H9 (cell line): Measurements from ENCODE around the gene ATG9B. TPM values are rescaled to one million over a fixed set of nuclear protein-coding genes. Genes with fewer than 3 reads are reported as not detected.

Experiments used
- DNase-seq: peaks from one replicate; pipeline ENCODE4 v3.0.0-alpha.2; 2017
- H2AFZ ChIP-seq: one replicate; pipeline ENCODE4 v1.6.1; 2013; ENCODE audit warnings: mild to moderate bottlenecking, low read length, control low read depth, moderate library complexity
- H2AK5ac ChIP-seq: 2 replicates; pipeline ENCODE4 v1.6.1; 2013; ENCODE audit warnings: low read length, control low read depth, mixed read lengths; ENCODE audit not compliant: insufficient read length
- H2BK120ac ChIP-seq: one replicate; pipeline ENCODE4 v1.6.1; 2013; ENCODE audit warnings: low read depth, mild to moderate bottlenecking, low read length, control low read depth, inconsistent platforms; ENCODE audit not compliant: poor library complexity, severe bottlenecking
- H2BK12ac ChIP-seq: 2 replicates; pipeline ENCODE4 v1.6.1; 2013; ENCODE audit warnings: low read length, control low read depth, mixed read lengths, low read depth; ENCODE audit not compliant: insufficient read length
- H2BK15ac ChIP-seq: 2 replicates; pipeline ENCODE4 v1.6.1; 2013; ENCODE audit warnings: low read depth, low read length, control low read depth
- H2BK20ac ChIP-seq: one replicate; pipeline ENCODE4 v1.6.1; 2013; ENCODE audit warnings: low read depth, mild to moderate bottlenecking, low read length, control low read depth, inconsistent platforms; ENCODE audit not compliant: poor library complexity, severe bottlenecking
- H2BK5ac ChIP-seq: 2 replicates; pipeline ENCODE4 v1.6.1; 2013; ENCODE audit warnings: low read length, control low read depth, mixed read lengths; ENCODE audit not compliant: insufficient read length
- H3K14ac ChIP-seq: 2 replicates; pipeline ENCODE4 v1.6.1; 2013; ENCODE audit warnings: low read length, control low read depth; ENCODE audit not compliant: insufficient read depth
- H3K18ac ChIP-seq: 2 replicates; pipeline ENCODE4 v1.6.1; 2013; ENCODE audit warnings: low read depth, mild to moderate bottlenecking, mixed read lengths, low read length, control low read depth; ENCODE audit not compliant: insufficient read length
- H3K23ac ChIP-seq: 2 replicates; pipeline ENCODE4 v1.6.1; 2013; ENCODE audit warnings: low read length, control low read depth, mixed read lengths, low read depth; ENCODE audit not compliant: insufficient read length
- H3K23me2 ChIP-seq: 2 replicates; pipeline ENCODE4 v1.6.1; 2013; ENCODE audit warnings: low read depth, mild to moderate bottlenecking, mixed read lengths, low read length, control low read depth; ENCODE audit not compliant: insufficient read length, poor library complexity, severe bottlenecking
- H3K27ac ChIP-seq: 2 replicates; pipeline ENCODE4 v1.5.1; 2013; ENCODE audit warnings: low read length, control low read depth, mixed read lengths, low read depth; ENCODE audit not compliant: insufficient read length
- H3K27me3 ChIP-seq: 2 replicates; pipeline ENCODE4 v1.6.1; 2013; ENCODE audit warnings: low read length, control low read depth, inconsistent platforms; ENCODE audit not compliant: insufficient read depth
- H3K4ac ChIP-seq: 2 replicates; pipeline ENCODE4 v1.6.1; 2013; ENCODE audit warnings: low read depth, mild to moderate bottlenecking, control low read depth, inconsistent platforms, low read length, moderate library complexity
- H3K4me1 ChIP-seq: 2 replicates; pipeline ENCODE4 v1.6.1; 2013; ENCODE audit warnings: low read length, control low read depth, inconsistent platforms; ENCODE audit not compliant: insufficient read depth
- H3K4me2 ChIP-seq: 2 replicates; pipeline ENCODE4 v1.6.1; 2013; ENCODE audit warnings: low read length, control low read depth, mixed read lengths; ENCODE audit not compliant: insufficient read length, insufficient read depth
- H3K56ac ChIP-seq: 2 replicates; pipeline ENCODE4 v1.6.1; 2013; ENCODE audit warnings: low read depth, mild to moderate bottlenecking, mixed read lengths, low read length, control low read depth; ENCODE audit not compliant: insufficient read length
- H3K79me1 ChIP-seq: 2 replicates; pipeline ENCODE4 v1.6.1; 2013; ENCODE audit warnings: low read depth, mild to moderate bottlenecking, moderate library complexity, low read length, control low read depth, inconsistent platforms; ENCODE audit not compliant: insufficient read depth, poor library complexity, severe bottlenecking
- H3K79me2 ChIP-seq: 2 replicates; pipeline ENCODE4 v1.6.1; 2013; ENCODE audit warnings: low read length, control low read depth, inconsistent platforms; ENCODE audit not compliant: insufficient read depth
- H3K9ac ChIP-seq: 2 replicates; pipeline ENCODE4 v1.6.1; 2013; ENCODE audit warnings: low read length, control low read depth, mixed read lengths; ENCODE audit not compliant: insufficient read length; ENCODE audit errors: extremely low read depth
- H3K9me3 ChIP-seq: one replicate; pipeline ENCODE4 v1.6.1; 2013; ENCODE audit warnings: low read depth, low read length, inconsistent platforms; ENCODE audit not compliant: control insufficient read depth
- H3T11ph ChIP-seq: one replicate; pipeline ENCODE4 v1.6.1; 2013; ENCODE audit warnings: mild to moderate bottlenecking, low read length, control low read depth, inconsistent platforms
- H4K20me1 ChIP-seq: one replicate; pipeline ENCODE4 v1.6.1; 2013; ENCODE audit not compliant: control insufficient read depth, insufficient read length, insufficient read depth
- H4K5ac ChIP-seq: 2 replicates; pipeline ENCODE4 v1.6.1; 2013; ENCODE audit warnings: low read depth, mild to moderate bottlenecking, mixed read lengths, low read length, control low read depth; ENCODE audit not compliant: insufficient read length
- H4K8ac ChIP-seq: replicated peaks from 2 replicates; pipeline ENCODE4 v1.6.1; 2013; ENCODE audit warnings: low read length, control low read depth, mixed read lengths, low read depth; ENCODE audit not compliant: insufficient read length
- H4K91ac ChIP-seq: 2 replicates; pipeline ENCODE4 v1.6.1; 2013; ENCODE audit warnings: low read depth, mild to moderate bottlenecking, moderate library complexity, mixed read lengths, low read length, control low read depth; ENCODE audit not compliant: insufficient read length
- H3K27ac Mint-ChIP-seq, 3 experiments: 2 replicates in 2 of 3; 3 replicates in 1 of 3; pipeline ENCODE4 v1.8.0; 2020 to 2021; ENCODE audit warnings: mixed read lengths in 3 of 3, mild to moderate bottlenecking in 1 of 3, moderate library complexity in 1 of 3
- H3K27me3 Mint-ChIP-seq: 2 replicates; pipeline ENCODE4 v1.8.0; 2021; ENCODE audit warnings: low read depth, mild to moderate bottlenecking, moderate library complexity, mixed read lengths
- H3K36me3 Mint-ChIP-seq, 3 experiments: 2 replicates in 2 of 3; 3 replicates in 1 of 3; pipeline ENCODE4 v1.8.0; 2020 to 2021; ENCODE audit warnings: low read depth in 3 of 3, mixed read lengths in 3 of 3; ENCODE audit not compliant: insufficient read depth in 1 of 3
- H3K4me1 Mint-ChIP-seq, 2 experiments: 2 replicates each; pipeline ENCODE4 v1.8.0; 2020; ENCODE audit warnings: mixed read lengths in 2 of 2
- H3K4me3 Mint-ChIP-seq, 2 experiments: 2 replicates in 1 of 2; 3 replicates in 1 of 2; pipeline ENCODE4 v1.8.0; 2020 to 2021; ENCODE audit warnings: mild to moderate bottlenecking in 2 of 2, mixed read lengths in 2 of 2, moderate library complexity in 1 of 2
- H3K9me3 Mint-ChIP-seq, 2 experiments: 2 replicates in 1 of 2; 3 replicates in 1 of 2; pipeline ENCODE4 v1.8.0; 2020; ENCODE audit warnings: mild to moderate bottlenecking in 2 of 2, mixed read lengths in 2 of 2, moderate library complexity in 1 of 2
- CTCF ChIP-seq: fragments of 200-600 bp; sonication (generic); conservative IDR thresholded peaks from 3 replicates; pipeline ENCODE4 v1.8.0; 2021; ENCODE audit warnings: antibody characterized with exemption, mild to moderate bottlenecking
- WGBS: extraction: QIAGEN DNeasy Blood & Tissue Kit; methylation state at CpG from one replicate; pipeline ENCODE4 v1.1.7; 2013; ENCODE audit warnings: missing lambda C conversion rate, low lambda C conversion rate, mixed read lengths; ENCODE audit not compliant: insufficient read length; ENCODE audit errors: extremely low coverage; 5-methylcytosine and 5-hydroxymethylcytosine counted together
- total RNA-seq: library from RNA; stranded (reverse); gene quantifications from 2 replicates; pipeline ENCODE4 v1.2.1, GENCODE V29; 2021

ATG9B gene
- total RNA-seq, 1 experiment from 2014 or later = 1.5 TPM

GRCh38 chr7:151018421-151019129 lies 5.7 kb downstream of the ATG9B start:
- Histone ChIP-seq H3K9ac (no peak overlapping the region), H3K4me1 (peaks cover 6% of the 10 kb centered on the region; the same call in 1 of the 2 replicates), H3K23me2 (peaks cover 3% of the 10 kb centered on the region), H3K27me3 (peaks cover 6% of the 10 kb centered on the region; the same call in 1 of the 2 replicates), H3K18ac (peak overlapping the region; percentile 19), H2AFZ (no peak overlapping the region), H3K4ac (no peak overlapping the region), H3K4me2 (peak overlapping the region; percentile 17), H2BK120ac (no peak overlapping the region), H3K79me2 (no peaks in the 10 kb centered on the region), H3T11ph (no peak overlapping the region), H2BK20ac (no peak overlapping the region), H4K91ac (no peak overlapping the region), H3K79me1 (no peaks in the 10 kb centered on the region), H2BK12ac (no peak overlapping the region), H3K27ac (no peak overlapping the region), H2AK5ac (no peak overlapping the region), H4K5ac (no peak overlapping the region), H3K23ac (no peak overlapping the region), H2BK5ac (no peak overlapping the region), H4K8ac (no peak overlapping the region), H2BK15ac (no peak overlapping the region), H3K9me3 (no peaks in the 10 kb centered on the region), H3K14ac (peak overlapping the region; percentile 7; the same call in 1 of the 2 replicates), H3K56ac (no peak overlapping the region), H4K20me1 (no peaks in the 10 kb centered on the region)
- no CpG with 5 or more reads among the region's 82 CpGs for WGBS
- H3K4me1 Mint-ChIP-seq = peaks cover 20 to 47% of the 10 kb centered on the region in 2 experiments
- no peak; the same call in 2 of the 3 replicates for TF ChIP-seq CTCF
- peaks cover 78% of the 10 kb centered on the region for H3K27me3 Mint-ChIP-seq
- peaks cover 2 to 6% (median 6%) of the 10 kb centered on the region in 3 experiments; a peak in 6 of 7 replicates for H3K36me3 Mint-ChIP-seq
- peak overlapping the region; percentile 55 to 79 for H3K4me3 Mint-ChIP-seq
- H3K27ac Mint-ChIP-seq = 0 out of 7 replicates have a peak overlapping the region, but pooled peaks of 1 of the 3 experiments have one; percentile 49
- peaks cover 0 to 9% of the 10 kb centered on the region in 2 experiments; a peak in 2 of 5 replicates for H3K9me3 Mint-ChIP-seq
- DNase-seq = peak; percentile 62
